ENCODE measurements around the gene RHOV. TPM values are rescaled to one million over a fixed set of nuclear protein-coding genes. Genes with fewer than 3 reads are reported as not detected.
A peak's percentile ranks its signal among the peaks of the same experiment; 100 is the strongest.

The RHOV gene
- polyA plus RNA-seq, 2 of the 4 experiments (the other 2 are of a cell fraction), result 7.6 to 13.0 TPM

DNA sequence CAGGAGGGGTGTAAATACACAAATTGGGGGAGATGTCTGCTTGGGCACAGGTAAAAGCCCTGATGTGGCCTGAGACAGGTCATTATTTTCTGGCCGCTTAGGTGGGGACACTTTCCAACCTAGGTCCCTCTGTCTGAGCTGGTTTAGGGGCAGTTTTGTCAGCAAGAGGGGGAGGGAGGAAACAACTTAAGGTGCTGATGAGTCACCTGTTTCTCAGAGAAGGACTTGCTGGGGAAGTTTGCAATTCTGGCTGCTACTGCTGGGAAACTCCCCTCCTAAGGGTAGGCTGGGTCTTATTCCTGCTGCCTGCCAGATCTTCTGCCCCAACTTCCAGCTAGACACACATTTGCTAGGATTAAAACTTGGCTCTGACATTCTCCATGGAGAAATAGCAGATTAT, 4.8 kb upstream of the RHOV start:
- no peak for FAIRE-seq
- ChIA-PET POLR2A (no interaction called here), CTCF (interaction anchor here (3.8 to 11.1 kb wide), 2 partner anchors 13 to 16 kb away, joined by 18 to 55 read pairs; partner anchors contain the start of gene VPS18)
- no peak for DNase-seq (ENCODE audit: low read depth in 1 of 2, low spot score in 1 of 2)
- no peak overlapping the region for H3K4me3 ChIP-seq
- peak overlapping the region; percentile 34; the same call in 1 of the 3 replicates for H3K4me2 ChIP-seq
- H3K27ac ChIP-seq, result peak overlapping the region in 1 of 2 experiments; percentile 57; a peak in 3 of 6 replicates
- TF ChIP-seq FOSL2 (IDR thresholded peaks at IDR 0.05) (no peak), FOSL2 (CRISPR knock-in tag; IDR thresholded peaks at IDR 0.05) (peak; percentile 61), ESRRA (IDR thresholded peaks at IDR 0.05; ENCODE audit: borderline replicate concordance, low read length) (no peak)
- peaks cover 18% of the 10 kb centered on the region for H3K4me1 ChIP-seq
- no peak; a peak in 1 of 6 replicates for ATAC-seq
- H3K9me3 ChIP-seq, result 0 out of 3 replicates have a peak, but pooled peaks cover 2% of the 10 kb centered on the region
- 80% methylated on average over 1 of the region's 1 CpG for WGBS (ENCODE audit: missing lambda C conversion rate)

DNA sequence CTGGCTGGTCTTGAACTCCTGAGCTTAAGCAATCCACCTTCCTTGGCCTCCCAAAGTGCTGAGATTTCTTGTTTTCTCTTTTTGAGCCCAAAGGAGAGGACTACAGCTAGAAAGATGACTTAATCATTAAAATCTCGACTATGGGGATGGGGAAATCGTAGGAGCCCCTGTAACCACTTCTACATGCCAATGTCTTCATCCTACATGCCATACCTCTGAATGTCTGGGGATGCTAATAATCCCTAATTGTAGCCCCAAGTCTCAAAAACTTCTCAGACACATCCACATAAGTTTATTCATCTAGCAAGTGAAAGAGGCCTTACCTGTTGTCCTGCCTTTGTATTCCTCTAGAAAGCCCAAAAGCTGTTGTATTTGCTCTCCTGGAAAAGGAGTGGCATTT, 3.7 kb upstream of the RHOV start:
- CTCF ChIA-PET, result interaction anchor here (3.8 to 11.1 kb wide), 2 partner anchors 14 to 17 kb away, joined by 18 to 55 read pairs; partner anchors contain the start of gene VPS18
- Histone ChIP-seq H3K27ac (peak overlapping the region in 1 of 2 experiments; percentile 31; a peak in 1 of 6 replicates), H3K4me2 (no peak overlapping the region), H3K9me3 (no peaks in the 10 kb centered on the region), H3K4me3 (no peak overlapping the region), H3K4me1 (peaks cover 24% of the 10 kb centered on the region)
- WGBS (ENCODE audit: missing lambda C conversion rate), result 15% methylated on average over 2 of the region's 2 CpGs
- POLR2A ChIA-PET, result interaction anchor here (0.6 kb wide), 1 partner anchor 71 kb away, joined by 4 read pairs; no protein-coding TSS in a partner anchor
- ATAC-seq (no peak), DNase-seq (ENCODE audit: low read depth in 1 of 2, low spot score in 1 of 2) (no peak), FAIRE-seq (no peak)
- TF ChIP-seq EP300 (IDR thresholded peaks at IDR 0.05), result no peak
- TF ChIP-seq MAZ (IDR thresholded peaks at IDR 0.05; ENCODE audit: borderline replicate concordance, low read depth, low read length), result no peak
- TF ChIP-seq CHD4 (IDR thresholded peaks at IDR 0.05; ENCODE audit: borderline replicate concordance), result no peak
- no peak for TF ChIP-seq HOXB5 (CRISPR knock-in tag; IDR thresholded peaks at IDR 0.05)
- no peak for TF ChIP-seq SREBF2 (IDR thresholded peaks at IDR 0.05)
- TF ChIP-seq ZNF302 (CRISPR knock-in tag; IDR thresholded peaks at IDR 0.05), result no peak
- no peak for TF ChIP-seq CBX8 (IDR thresholded peaks at IDR 0.05)
- no peak for TF ChIP-seq ZFP36 (IDR thresholded peaks at IDR 0.05; ENCODE audit: borderline replicate concordance, partially characterized antibody)
- no peak for TF ChIP-seq TP53 (CRISPR knock-in tag; IDR thresholded peaks at IDR 0.05)
- TF ChIP-seq HEYL (CRISPR knock-in tag; IDR thresholded peaks at IDR 0.05), result no peak
- TF ChIP-seq GATA3 (IDR thresholded peaks at IDR 0.05; ENCODE audit: borderline replicate concordance), result no peak
- no peak for TF ChIP-seq BHLHE40 (IDR thresholded peaks at IDR 0.05; ENCODE audit: low read depth, low read length)
- TF ChIP-seq ZC3H11A (IDR thresholded peaks at IDR 0.05), result no peak
- TF ChIP-seq, protein P1, sequence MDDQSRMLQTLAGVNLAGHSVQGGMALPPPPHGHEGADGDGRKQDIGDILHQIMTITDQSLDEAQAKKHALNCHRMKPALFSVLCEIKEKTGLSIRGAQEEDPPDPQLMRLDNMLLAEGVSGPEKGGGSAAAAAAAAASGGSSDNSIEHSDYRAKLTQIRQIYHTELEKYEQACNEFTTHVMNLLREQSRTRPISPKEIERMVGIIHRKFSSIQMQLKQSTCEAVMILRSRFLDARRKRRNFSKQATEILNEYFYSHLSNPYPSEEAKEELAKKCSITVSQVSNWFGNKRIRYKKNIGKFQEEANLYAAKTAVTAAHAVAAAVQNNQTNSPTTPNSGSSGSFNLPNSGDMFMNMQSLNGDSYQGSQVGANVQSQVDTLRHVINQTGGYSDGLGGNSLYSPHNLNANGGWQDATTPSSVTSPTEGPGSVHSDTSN (IDR thresholded peaks at IDR 0.05), result no peak
- TF ChIP-seq CHD2 (IDR thresholded peaks at IDR 0.05; ENCODE audit: low read length, partially characterized antibody), result no peak
- TF ChIP-seq, protein P2, sequence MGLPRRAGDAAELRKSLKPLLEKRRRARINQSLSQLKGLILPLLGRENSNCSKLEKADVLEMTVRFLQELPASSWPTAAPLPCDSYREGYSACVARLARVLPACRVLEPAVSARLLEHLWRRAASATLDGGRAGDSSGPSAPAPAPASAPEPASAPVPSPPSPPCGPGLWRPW (IDR thresholded peaks at IDR 0.05), result no peak
- no peak for TF ChIP-seq JUN (IDR thresholded peaks at IDR 0.05)

DNA sequence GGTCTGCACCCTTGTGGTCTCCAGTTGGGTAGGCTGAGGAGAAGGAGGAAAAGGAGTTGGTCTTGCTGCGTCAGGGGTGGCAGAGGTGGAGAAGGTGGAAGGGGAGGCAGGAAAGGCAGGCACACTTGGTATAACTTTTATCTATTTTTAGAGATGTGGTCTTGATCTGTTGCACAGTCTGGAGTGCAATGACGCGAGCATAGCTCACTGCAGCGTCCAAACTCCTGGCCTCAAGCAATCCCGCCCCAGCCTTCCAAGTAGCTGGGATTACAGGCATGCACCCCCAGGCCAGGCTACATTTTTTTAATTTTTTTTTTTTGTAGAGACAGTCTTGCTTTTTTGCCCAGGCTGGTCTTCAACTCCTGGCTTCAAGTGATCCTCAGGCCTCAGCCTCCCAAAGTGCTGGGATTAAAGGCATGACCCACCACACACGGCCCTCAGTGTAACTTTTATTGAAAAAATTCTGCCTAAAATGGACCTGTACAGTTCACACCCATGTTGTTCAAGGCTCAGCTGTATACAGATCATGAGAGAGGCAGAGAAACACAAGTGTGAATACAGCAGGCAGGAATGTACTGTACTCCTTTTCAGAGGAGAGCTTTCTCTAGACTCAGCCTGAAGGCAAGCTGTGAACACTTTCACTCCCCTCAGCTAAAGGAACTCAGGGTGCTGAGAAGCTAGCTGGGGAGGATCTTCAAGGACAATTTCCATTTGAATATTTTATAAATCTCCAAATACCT, 2.1 kb upstream of the RHOV start:
- CTCF ChIA-PET, result interaction anchor here (1.0 to 11.1 kb wide), 3 partner anchors 13 to 19 kb away, joined by 3 to 55 read pairs (median 18); partner anchors contain the start of gene VPS18
- no peak for ATAC-seq
- Histone ChIP-seq H3K9me3 (no peaks in the 10 kb centered on the region), H3K4me3 (no peak overlapping the region), H3K27ac (peak overlapping the region in 1 of 2 experiments; percentile 39; a peak in 1 of 6 replicates), H3K4me2 (no peak overlapping the region), H3K4me1 (peaks cover 24% of the 10 kb centered on the region)
- WGBS (ENCODE audit: missing lambda C conversion rate), result 79% methylated on average over 6 of the region's 6 CpGs
- POLR2A ChIA-PET, result no interaction called here
- FAIRE-seq, result no peak
- TF ChIP-seq PHF8 (IDR thresholded peaks at IDR 0.05; ENCODE audit: borderline replicate concordance, low read depth) (no peak), MAZ (IDR thresholded peaks at IDR 0.05; ENCODE audit: borderline replicate concordance, low read depth, low read length) (no peak), TP53 (CRISPR knock-in tag; IDR thresholded peaks at IDR 0.05) (no peak), RNF2 (IDR thresholded peaks at IDR 0.05; ENCODE audit: borderline replicate concordance, low read depth) (no peak), ZFP36 (IDR thresholded peaks at IDR 0.05; ENCODE audit: borderline replicate concordance, partially characterized antibody) (no peak), CHD4 (IDR thresholded peaks at IDR 0.05; ENCODE audit: borderline replicate concordance) (no peak), BHLHE40 (IDR thresholded peaks at IDR 0.05; ENCODE audit: low read depth, low read length) (no peak), RFX5 (IDR thresholded peaks at IDR 0.05) (no peak), NR3C1 (IDR thresholded peaks at IDR 0.05) (no peak)
- TF ChIP-seq, protein P3, sequence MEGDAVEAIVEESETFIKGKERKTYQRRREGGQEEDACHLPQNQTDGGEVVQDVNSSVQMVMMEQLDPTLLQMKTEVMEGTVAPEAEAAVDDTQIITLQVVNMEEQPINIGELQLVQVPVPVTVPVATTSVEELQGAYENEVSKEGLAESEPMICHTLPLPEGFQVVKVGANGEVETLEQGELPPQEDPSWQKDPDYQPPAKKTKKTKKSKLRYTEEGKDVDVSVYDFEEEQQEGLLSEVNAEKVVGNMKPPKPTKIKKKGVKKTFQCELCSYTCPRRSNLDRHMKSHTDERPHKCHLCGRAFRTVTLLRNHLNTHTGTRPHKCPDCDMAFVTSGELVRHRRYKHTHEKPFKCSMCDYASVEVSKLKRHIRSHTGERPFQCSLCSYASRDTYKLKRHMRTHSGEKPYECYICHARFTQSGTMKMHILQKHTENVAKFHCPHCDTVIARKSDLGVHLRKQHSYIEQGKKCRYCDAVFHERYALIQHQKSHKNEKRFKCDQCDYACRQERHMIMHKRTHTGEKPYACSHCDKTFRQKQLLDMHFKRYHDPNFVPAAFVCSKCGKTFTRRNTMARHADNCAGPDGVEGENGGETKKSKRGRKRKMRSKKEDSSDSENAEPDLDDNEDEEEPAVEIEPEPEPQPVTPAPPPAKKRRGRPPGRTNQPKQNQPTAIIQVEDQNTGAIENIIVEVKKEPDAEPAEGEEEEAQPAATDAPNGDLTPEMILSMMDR (IDR thresholded peaks at IDR 0.05), result no peak
- TF ChIP-seq, protein P4, sequence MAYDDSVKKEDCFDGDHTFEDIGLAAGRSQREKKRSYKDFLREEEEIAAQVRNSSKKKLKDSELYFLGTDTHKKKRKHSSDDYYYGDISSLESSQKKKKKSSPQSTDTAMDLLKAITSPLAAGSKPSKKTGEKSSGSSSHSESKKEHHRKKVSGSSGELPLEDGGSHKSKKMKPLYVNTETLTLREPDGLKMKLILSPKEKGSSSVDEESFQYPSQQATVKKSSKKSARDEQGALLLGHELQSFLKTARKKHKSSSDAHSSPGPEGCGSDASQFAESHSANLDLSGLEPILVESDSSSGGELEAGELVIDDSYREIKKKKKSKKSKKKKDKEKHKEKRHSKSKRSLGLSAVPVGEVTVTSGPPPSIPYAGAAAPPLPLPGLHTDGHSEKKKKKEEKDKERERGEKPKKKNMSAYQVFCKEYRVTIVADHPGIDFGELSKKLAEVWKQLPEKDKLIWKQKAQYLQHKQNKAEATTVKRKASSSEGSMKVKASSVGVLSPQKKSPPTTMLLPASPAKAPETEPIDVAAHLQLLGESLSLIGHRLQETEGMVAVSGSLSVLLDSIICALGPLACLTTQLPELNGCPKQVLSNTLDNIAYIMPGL (CRISPR knock-in tag; IDR thresholded peaks at IDR 0.05; ENCODE audit: borderline replicate concordance), result no peak
- DNase-seq (ENCODE audit: low read depth in 1 of 2, low spot score in 1 of 2), result no peak

Data from A549 (cell line).